Measurements from ENCODE around the gene ZNF12.
"Not testable (repeated sequence)": the region's sequence is repeated elsewhere in the genome, so short reads cannot be mapped to it uniquely, and the experiment has no call there.

Gene ZNF12

GRCh38 chr7:6691103-6691502 is 15.6 kb downstream of the ZNF12 start:
- no peak for DNase-seq

- DNase-seq = no peak
Observed at GRCh38 chr7:6680146-6680545, 26.6 kb downstream of the ZNF12 start.

- no peak for DNase-seq
Observed at GRCh38 chr7:6675807-6676405, 30.8 kb downstream of the ZNF12 start.

- DNase-seq = not testable (repeated sequence)
Observed at GRCh38 chr7:6670851-6671250, 35.9 kb downstream of the ZNF12 start.

- DNase-seq = no peak
Observed at GRCh38 chr7:6658618-6659345, 48.0 kb downstream of the ZNF12 start.

- DNase-seq = no peak
Observed at GRCh38 chr7:6656413-6656812, 50.3 kb downstream of the ZNF12 start.

- DNase-seq = no peak
Observed at GRCh38 chr7:6655636-6656385, 50.9 kb downstream of the ZNF12 start.

- no peak for DNase-seq
Observed at GRCh38 chr7:6654842-6655610, 51.7 kb downstream of the ZNF12 start.

- no peak for DNase-seq
Observed at GRCh38 chr7:6654113-6654841, 52.5 kb downstream of the ZNF12 start.

- DNase-seq = no peak
Observed at GRCh38 chr7:6653071-6654003, 53.4 kb downstream of the ZNF12 start.

GRCh38 chr7:6652446-6653011 is 54.2 kb downstream of the ZNF12 start:
- no peak for DNase-seq

GRCh38 chr7:6651851-6652445 is 54.8 kb downstream of the ZNF12 start:
- DNase-seq = no peak

- DNase-seq = no peak
Observed at GRCh38 chr7:6650521-6651011, 56.2 kb downstream of the ZNF12 start.

GRCh38 chr7:6650086-6650485 is 56.7 kb downstream of the ZNF12 start:
- DNase-seq = no peak

- DNase-seq = no peak
Observed at GRCh38 chr7:6649241-6649961, 57.3 kb downstream of the ZNF12 start.

GRCh38 chr7:6648815-6649104 is 58.0 kb downstream of the ZNF12 start:
- no peak for DNase-seq

GRCh38 chr7:6648066-6648814 is 58.5 kb downstream of the ZNF12 start:
- DNase-seq = no peak

GRCh38 chr7:6647541-6647940 is 59.2 kb downstream of the ZNF12 start:
- DNase-seq = no peak

- no peak for DNase-seq
Observed at GRCh38 chr7:6647080-6647479, 59.7 kb downstream of the ZNF12 start.

Data from activated CD4-positive, alpha-beta T cell treated with anti-CD3 and anti-CD28 coated beads, Interleukin-10, Interleukin-2, amounts not matched to agents 100 ng/mL and 50 ng/mL, durations not matched to agents 16 hours and 8 hours (primary cell).